K562 (cell line): Measurements from ENCODE around the gene KCNAB1. TPM values are rescaled to one million over a fixed set of nuclear protein-coding genes. Genes with fewer than 3 reads are reported as not detected.

Source experiments
- ATAC-seq: fragments of 200-7000 bp; cut with Tn5 transposase; 3 replicates; pipeline ENCODE4 v1.9.1; 2020; ENCODE audit warnings: moderate library complexity
- BruUV-seq: library from RNA; stranded (reverse); fragments of 400-500 nt; replicated peaks from 2 replicates; lab custom pipeline; 2021; lab: Mats Ljungman, UMichigan
- CTCF ChIA-PET: fragments of 300-600 bp; formaldehyde crosslinking; extraction: SDS; loops from one replicate; lab custom pipeline; 2021; ENCODE audit warnings: low intra/inter-chr PET ratio; lab: Yijun Ruan, JAX
- POLR2A ChIA-PET: fragments of 300-600, 350-650 bp; sonication (Branson Sonifier 250); formaldehyde crosslinking; extraction: SDS; loops from one replicate; lab custom pipeline; 2021; ENCODE audit warnings: antibody characterized with exemption, inconsistent platforms; lab: Yijun Ruan, JAX
- DNase-seq, 4 experiments: peaks; one replicate each; pipeline versions ENCODE4 v3.0.0 to v3.0.0-alpha.2; 2011 to 2018; ENCODE audit warnings: low spot score in 3 of 4, mixed read lengths in 3 of 4; ENCODE audit errors: extremely low read depth in 1 of 4
- FAIRE-seq: peaks from 2 replicates; lab custom pipeline; 2011; peaks lifted over from hg19 to GRCh38; lab: Jason Lieb, UNC
- H2AFZ ChIP-seq: 2 replicates; pipeline ENCODE4 v1.6.0; 2011; ENCODE audit warnings: low read depth, low read length, control low read depth, inconsistent platforms
- H3K27ac ChIP-seq: fragments of 200-600 bp; 3 replicates; pipeline ENCODE4 v1.8.0; 2011; ENCODE audit warnings: low read depth, mild to moderate bottlenecking, control low read depth, inconsistent platforms, low read length, moderate library complexity, mixed read lengths; ENCODE audit errors: extremely low read depth
- H3K27me3 ChIP-seq, 2 experiments: fragments of 300-600 bp in 1 of 2; 2 replicates in 1 of 2; 3 replicates in 1 of 2; pipeline versions ENCODE4 v1.6.0 to v1.8.0; 2011; ENCODE audit warnings: inconsistent platforms in 2 of 2, low read length in 2 of 2, mild to moderate bottlenecking in 1 of 2, mixed read lengths in 1 of 2, moderate library complexity in 1 of 2; ENCODE audit not compliant: control insufficient read depth in 2 of 2, insufficient read depth in 2 of 2
- H3K36me3 ChIP-seq: fragments of 300-600 bp; 3 replicates; pipeline ENCODE4 v1.8.0; 2011; ENCODE audit warnings: mild to moderate bottlenecking, low read length, inconsistent platforms; ENCODE audit not compliant: control insufficient read depth, insufficient read depth
- H3K4me1 ChIP-seq, 2 experiments: fragments of 200-600 bp in 1 of 2; replicated peaks in 1 of 2; 2 replicates in 1 of 2; 3 replicates in 1 of 2; pipeline versions ENCODE4 v1.5.1 to v1.8.0; 2011; ENCODE audit warnings: inconsistent platforms in 2 of 2, low read length in 2 of 2, mild to moderate bottlenecking in 1 of 2, mixed read lengths in 1 of 2, moderate library complexity in 1 of 2; ENCODE audit not compliant: control insufficient read depth in 2 of 2, insufficient read depth in 2 of 2
- H3K4me2 ChIP-seq: 2 replicates; pipeline ENCODE4 v1.6.1; 2011; ENCODE audit warnings: low read length, control low read depth, inconsistent platforms, mixed read lengths; ENCODE audit not compliant: insufficient read depth
- H3K4me3 ChIP-seq: fragments of 200-600 bp; sonication (generic), shearing (Covaris generic); 2 replicates; pipeline ENCODE4 v1.5.1; 2016; ENCODE audit warnings: control low read depth, inconsistent platforms
- H3K79me2 ChIP-seq: fragments of 200-600 bp; 3 replicates; pipeline ENCODE4 v1.8.0; 2011; ENCODE audit warnings: low read length, inconsistent platforms; ENCODE audit not compliant: control insufficient read depth, insufficient read depth
- H3K9ac ChIP-seq, 2 experiments: 2 replicates each; pipeline versions ENCODE4 v1.6.0 to v1.6.1; 2011; ENCODE audit warnings: low read depth in 2 of 2, low read length in 2 of 2, control low read depth in 1 of 2, inconsistent platforms in 1 of 2, mild to moderate bottlenecking in 1 of 2, mixed read lengths in 1 of 2; ENCODE audit not compliant: insufficient read depth in 1 of 2
- H3K9me1 ChIP-seq: one replicate; pipeline ENCODE4 v1.6.0; 2011; ENCODE audit warnings: inconsistent platforms, mild to moderate bottlenecking, low read length, moderate library complexity; ENCODE audit not compliant: control insufficient read depth, insufficient read depth
- H3K9me3 ChIP-seq: replicated peaks from 2 replicates; pipeline ENCODE4 v1.5.1; 2011; ENCODE audit warnings: low read depth, low read length, inconsistent platforms; ENCODE audit not compliant: control insufficient read depth, insufficient read depth
- H4K20me1 ChIP-seq: replicated peaks from 2 replicates; pipeline ENCODE4 v1.6.1; 2011; ENCODE audit warnings: low read length, inconsistent platforms, mixed read lengths; ENCODE audit not compliant: control insufficient read depth, insufficient read depth
- CEBPB ChIP-seq: fragments of 450-650 bp; IDR thresholded peaks from 2 replicates; pipeline ENCODE4 v1.6.1; 2016; ENCODE audit warnings: missing genetic modification characterization, missing compliant biosample characterization
- COPS2 ChIP-seq: fragments of 450-650 bp; conservative IDR thresholded peaks from 2 replicates; pipeline ENCODE4 v1.6.1; 2016; ENCODE audit warnings: mild to moderate bottlenecking, moderate library complexity
- FOSL1 ChIP-seq: fragments of 200-800 bp; sonication (Bioruptor generic); conservative IDR thresholded peaks from 2 replicates; pipeline ENCODE4 v1.6.1; 2016; ENCODE audit warnings: missing genetic modification characterization, missing compliant biosample characterization
- HMBOX1 ChIP-seq: sonication (generic); IDR thresholded peaks from 2 replicates; pipeline ENCODE4 v1.6.1; 2016
- NR3C1 ChIP-seq: sonication (generic); formaldehyde crosslinking; IDR thresholded peaks from 2 replicates; pipeline ENCODE4 v1.8.1; 2022; ENCODE audit warnings: missing genetic modification reagents
- STAG1 ChIP-seq: sonication (generic); formaldehyde crosslinking; IDR thresholded peaks from 2 replicates; pipeline ENCODE4 v1.5.0; 2020; ENCODE audit warnings: missing genetic modification reagents, borderline replicate concordance
- UBTF ChIP-seq, 2 experiments: IDR thresholded peaks; 2 replicates each; pipeline ENCODE4 v1.6.1; 2012; ENCODE audit warnings: improper control_type of control experiment in 2 of 2, low read depth in 2 of 2, low read length in 2 of 2, borderline replicate concordance in 1 of 2
- ZBTB43 ChIP-seq: sonication (generic); formaldehyde crosslinking; IDR thresholded peaks from 2 replicates; pipeline ENCODE4 v1.8.0; 2023; ENCODE audit warnings: mild to moderate bottlenecking, missing genetic modification reagents
- ZC3H11A ChIP-seq: IDR thresholded peaks from 2 replicates; pipeline ENCODE4 v1.6.1; 2012; ENCODE audit warnings: low read depth, low read length, improper control_type of control experiment
- ZFP91 ChIP-seq: sonication (generic); formaldehyde crosslinking; IDR thresholded peaks from 2 replicates; pipeline ENCODE4 v1.8.0; 2022; ENCODE audit warnings: mild to moderate bottlenecking, missing genetic modification reagents
- ZNF592 ChIP-seq: fragments of 450-650 bp; IDR thresholded peaks from 2 replicates; pipeline ENCODE4 v1.6.1; 2017; ENCODE audit warnings: antibody characterized with exemption, mild to moderate bottlenecking
- WGBS: fragments of 100-300 bp; shearing (Covaris generic); methylation state at CpG from one replicate; pipeline ENCODE4 v1.1.6; 2016; ENCODE audit warnings: low coverage, mixed read lengths; ENCODE audit not compliant: insufficient coverage; ENCODE audit errors: missing lambda C conversion rate; 5-methylcytosine and 5-hydroxymethylcytosine counted together
- in situ Hi-C: fragments of 300-500 bp; cut with MboI; formaldehyde crosslinking; loops from 4 replicates; pipeline ENCODE4 v1.15.0; 2018; ENCODE audit warnings: inconsistent platforms, mixed read lengths
- intact Hi-C: fragments of 100-400 bp; cut with micrococcal nuclease; formaldehyde crosslinking; loops from 2 replicates; pipeline ENCODE4 v1.14.2; 2022
- polyA plus RNA-seq, 8 experiments: library from polyadenylated mRNA; depleted of rRNA in 4 of 8; stranded (reverse) in 5 of 8; unstranded in 3 of 8; fragments of >200 nt; fragmentation: Nextera tagmentation in 2 of 8; fragmentation: Illumina TruSeq in 1 of 8; extraction: Ambion mirVana in 2 of 8; extraction: Trizol in 1 of 8; gene quantifications; 2 replicates each; pipeline versions ENCODE4 v1.2.1 to v1.2.3, GENCODE V29; 2011 to 2014; ENCODE audit warnings: inconsistent platforms in 1 of 8, missing spikeins in 1 of 8
- total RNA-seq, 7 experiments: library from RNA; depleted of rRNA in 6 of 7; stranded (reverse); fragments of >200 nt in 6 of 7; fragmentation: Illumina TruSeq in 2 of 7; extraction: Trizol in 2 of 7; gene quantifications; 2 replicates each; pipeline versions ENCODE4 v1.2.1 to v1.2.3, GENCODE V29; 2011 to 2021; ENCODE audit warnings: low replicate concordance in 1 of 7

The KCNAB1 gene
- total and polyA plus RNA-seq, 9 of the 15 experiments (the other 6 are each of a cell fraction or from before 2014, with no cell fraction given), result 0.14 to 1.2 (median 0.51) TPM

- Histone ChIP-seq H3K27ac (peak overlapping the region; percentile 51; the same call in 2 of the 3 replicates), H3K9ac (peak overlapping the region in 1 of 2 experiments; percentile 47; a peak in 2 of 4 replicates), H3K4me2 (peak overlapping the region; percentile 54), H3K4me1 (peaks cover 9 to 41% of the 10 kb centered on the region in 2 experiments; a peak in 4 of 5 replicates), H4K20me1 (no peaks in the 10 kb centered on the region), H2AFZ (peak overlapping the region; percentile 91), H3K79me2 (no peaks in the 10 kb centered on the region), H3K4me3 (no peak overlapping the region), H3K9me1 (no peaks in the 10 kb centered on the region), H3K27me3 (no peaks in the 10 kb centered on the region), H3K36me3 (no peaks in the 10 kb centered on the region), H3K9me3 (no peaks in the 10 kb centered on the region)
- peak; percentile 47 for ATAC-seq
- DNase-seq, result no peak
- ChIA-PET CTCF (no interaction called here), POLR2A (no interaction called here)
- FAIRE-seq, result peak; percentile 57
- intact Hi-C loops (loop anchor here (10.0 kb wide), 1 partner anchor 210 kb away; the partner anchor contains the start of gene TIPARP), in situ Hi-C loops (no loop called here)
- 2% methylated on average over 3 of the region's 3 CpGs for WGBS
- no TSS peak for BruUV-seq
- TF ChIP-seq ZNF592, result peak; percentile 18; the same call in 1 of the 2 replicates
- TF ChIP-seq ZC3H11A, result no peak
- no peak for TF ChIP-seq ZBTB43 (CRISPR knock-in tag)
- TF ChIP-seq COPS2, result no peak
- TF ChIP-seq UBTF (IDR thresholded peaks at IDR 0.05; ENCODE audit: borderline replicate concordance in 1 of 2, low read depth in 2 of 2, low read length in 2 of 2), result no peak
- TF ChIP-seq CEBPB (tag), result no peak
- no peak for TF ChIP-seq ZFP91 (CRISPR knock-in tag)
- TF ChIP-seq NR3C1 (CRISPR knock-in tag), result no peak
- TF ChIP-seq FOSL1, result peak; percentile 54; the same call in 1 of the 2 replicates
- TF ChIP-seq STAG1 (CRISPR knock-in tag), result no peak
- TF ChIP-seq HMBOX1, result 0 out of 2 replicates have a peak, but pooled peaks have one; percentile 24
Measured at GRCh38 chr3:156465194-156465593, 344.8 kb downstream of the KCNAB1 start.
